HepG2 (cell line): ENCODE results near the gene ARL14EP. TPM values are rescaled to one million over a fixed set of nuclear protein-coding genes. Genes with fewer than 3 reads are reported as not detected.

Source experiments
- ADNP ChIP-seq: sonication (generic); formaldehyde crosslinking; IDR thresholded peaks from 2 replicates; pipeline ENCODE4 v1.4.0; 2020; ENCODE audit warnings: missing genetic modification reagents
- ELF3 ChIP-seq: IDR thresholded peaks from 2 replicates; pipeline ENCODE4 v1.6.1; 2016; ENCODE audit warnings: missing genetic modification reagents, missing compliant biosample characterization
- FIP1L1 ChIP-seq: fragments of 200-400 bp; formaldehyde crosslinking; IDR thresholded peaks from 2 replicates; pipeline ENCODE4 v1.6.1; 2018; ENCODE audit warnings: low read depth, mild to moderate bottlenecking, low read length, moderate library complexity, borderline replicate concordance; ENCODE audit not compliant: insufficient read depth
- FLYWCH1 ChIP-seq: sonication (generic); formaldehyde crosslinking; IDR thresholded peaks from 2 replicates; pipeline ENCODE4 v1.8.1; 2023; ENCODE audit warnings: mild to moderate bottlenecking, missing genetic modification reagents
- MATR3 ChIP-seq: sonication (generic); formaldehyde crosslinking; IDR thresholded peaks from 2 replicates; pipeline ENCODE4 v1.4.0; 2020; ENCODE audit warnings: missing genetic modification reagents
- MLX ChIP-seq: IDR thresholded peaks from 2 replicates; pipeline ENCODE4 v1.6.1; 2016
- RBM39 ChIP-seq: fragments of 200-400 bp; formaldehyde crosslinking; IDR thresholded peaks from one replicate; pipeline ENCODE4 v1.6.1; 2018; ENCODE audit warnings: antibody characterized with exemption, mild to moderate bottlenecking, low read depth, low read length; ENCODE audit not compliant: poor library complexity, severe bottlenecking
- SKI ChIP-seq: fragments of 450-650 bp; IDR thresholded peaks from one replicate; pipeline ENCODE4 v1.6.1; 2018; ENCODE audit warnings: mild to moderate bottlenecking; ENCODE audit not compliant: partially characterized antibody
- UBTF ChIP-seq: sonication (generic); formaldehyde crosslinking; IDR thresholded peaks from 2 replicates; pipeline ENCODE4 v1.4.0; 2020; ENCODE audit warnings: mild to moderate bottlenecking, missing genetic modification reagents
- ZFP82 ChIP-seq: sonication (generic); formaldehyde crosslinking; IDR thresholded peaks from 2 replicates; pipeline ENCODE4 v1.5.1; 2020; ENCODE audit warnings: mild to moderate bottlenecking, missing genetic modification reagents, borderline replicate concordance
- ZNF17 ChIP-seq: sonication (generic); formaldehyde crosslinking; IDR thresholded peaks from 2 replicates; pipeline ENCODE4 v1.5.0; 2020; ENCODE audit warnings: mild to moderate bottlenecking, missing genetic modification reagents
- ZNF20 ChIP-seq: sonication (generic); formaldehyde crosslinking; IDR thresholded peaks from 2 replicates; pipeline ENCODE4 v1.4.0; 2020; ENCODE audit warnings: mild to moderate bottlenecking, moderate library complexity, missing genetic modification reagents
- ZNF460 ChIP-seq: sonication (generic); formaldehyde crosslinking; IDR thresholded peaks from 2 replicates; pipeline ENCODE4 v1.5.1; 2020; ENCODE audit warnings: missing genetic modification reagents, mild to moderate bottlenecking, borderline replicate concordance
- ZNF589 ChIP-seq: sonication (generic); formaldehyde crosslinking; conservative IDR thresholded peaks from 2 replicates; pipeline ENCODE4 v1.8.0; 2022; ENCODE audit warnings: mild to moderate bottlenecking, moderate library complexity, missing genetic modification reagents
- polyA plus RNA-seq, 8 experiments: library from polyadenylated mRNA; depleted of rRNA in 3 of 8; stranded (reverse) in 7 of 8; unstranded in 1 of 8; fragments of >200 nt; fragmentation: Illumina TruSeq in 4 of 8; extraction: Trizol in 4 of 8; gene quantifications; 2 replicates each; pipeline versions ENCODE4 v1.2.1 to v1.2.3, GENCODE V29; 2011 to 2016; ENCODE audit warnings: low read depth in 4 of 8, missing spikeins in 1 of 8, mixed read lengths in 1 of 8; ENCODE audit not compliant: insufficient read depth in 1 of 8
- total RNA-seq, 5 experiments: library from RNA; depleted of rRNA; stranded (reverse); fragments of >200 nt; fragmentation: Illumina TruSeq; extraction: Trizol; gene quantifications; 2 replicates each; pipeline ENCODE4 v1.2.3, GENCODE V29; 2016; ENCODE audit warnings: low read depth in 1 of 5
- TF ChIP-seq, protein P1 (sequence below): sonication (generic); formaldehyde crosslinking; IDR thresholded peaks from 2 replicates; pipeline ENCODE4 v1.5.0; 2020; ENCODE audit warnings: missing genetic modification reagents
- TF ChIP-seq, protein P2 (sequence below), 2 experiments: IDR thresholded peaks; 2 replicates each; pipeline ENCODE4 v1.6.1; 2011 to 2012; ENCODE audit warnings: low read length in 2 of 2, borderline replicate concordance in 1 of 2, low read depth in 1 of 2, mild to moderate bottlenecking in 1 of 2, moderate library complexity in 1 of 2

The ARL14EP gene
- total and polyA plus RNA-seq, 2 of the 13 experiments (the other 11 are each of a cell fraction or from before 2014, with no cell fraction given): 9.8 to 15.4 TPM

DNA sequence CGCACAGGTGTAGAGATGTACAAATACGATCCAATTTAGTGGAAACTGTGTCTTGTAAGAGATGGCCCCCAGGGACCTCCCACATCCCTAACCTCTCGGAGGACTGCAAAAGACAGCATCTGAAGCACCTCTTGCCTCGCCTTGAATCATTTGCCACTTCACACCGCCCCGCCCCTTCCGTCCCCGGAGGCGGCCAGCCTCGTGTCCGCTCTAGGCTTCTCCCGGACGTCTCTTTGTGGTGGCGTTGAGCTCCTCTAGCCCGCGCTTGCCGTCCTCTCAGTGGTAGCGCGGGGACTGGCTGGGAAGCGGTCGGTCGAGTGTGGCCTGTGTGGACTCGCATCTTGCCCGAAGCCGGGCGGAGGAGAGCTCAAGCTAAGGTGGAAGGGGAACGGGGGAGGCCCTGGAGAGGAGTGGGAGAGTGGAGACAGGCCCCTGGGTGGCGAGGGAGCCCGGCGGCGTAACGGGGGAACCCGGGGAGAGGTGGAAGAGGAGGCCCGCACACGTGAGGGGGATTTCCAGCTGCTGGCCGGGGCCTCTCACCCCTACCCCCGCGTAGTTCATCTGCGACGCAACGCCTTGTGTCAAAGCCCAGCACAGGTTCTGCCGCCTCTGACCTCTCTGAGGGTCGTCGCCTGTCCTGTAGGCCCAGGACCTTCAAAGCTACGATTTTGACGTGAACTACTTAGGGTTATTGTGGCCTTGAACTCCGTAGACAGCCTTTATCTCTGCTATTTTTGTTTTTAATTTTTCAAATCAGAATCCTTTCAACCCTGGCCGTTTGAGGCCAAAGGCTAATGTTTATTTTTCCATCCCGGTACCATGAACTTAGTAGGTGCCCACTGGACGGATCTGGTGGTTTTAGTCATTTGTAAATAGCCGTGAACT, at the start of gene ARL14EP (continued):
- TF ChIP-seq, protein P1, sequence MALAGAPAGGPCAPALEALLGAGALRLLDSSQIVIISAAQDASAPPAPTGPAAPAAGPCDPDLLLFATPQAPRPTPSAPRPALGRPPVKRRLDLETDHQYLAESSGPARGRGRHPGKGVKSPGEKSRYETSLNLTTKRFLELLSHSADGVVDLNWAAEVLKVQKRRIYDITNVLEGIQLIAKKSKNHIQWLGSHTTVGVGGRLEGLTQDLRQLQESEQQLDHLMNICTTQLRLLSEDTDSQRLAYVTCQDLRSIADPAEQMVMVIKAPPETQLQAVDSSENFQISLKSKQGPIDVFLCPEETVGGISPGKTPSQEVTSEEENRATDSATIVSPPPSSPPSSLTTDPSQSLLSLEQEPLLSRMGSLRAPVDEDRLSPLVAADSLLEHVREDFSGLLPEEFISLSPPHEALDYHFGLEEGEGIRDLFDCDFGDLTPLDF (CRISPR knock-in tag): no peak
- no peak for TF ChIP-seq ADNP (CRISPR knock-in tag)
- TF ChIP-seq ZFP82 (CRISPR knock-in tag): no peak
- peak; percentile 21; the same call in 1 of the 2 replicates for TF ChIP-seq FIP1L1
- peak; percentile 80; the same call in 1 of the 2 replicates for TF ChIP-seq ELF3
- TF ChIP-seq FLYWCH1 (CRISPR knock-in tag): no peak
- TF ChIP-seq ZNF20 (CRISPR knock-in tag): no peak; the same call in 1 of the 2 replicates
- TF ChIP-seq MLX (CRISPR knock-in tag): peak; percentile 35; the same call in 1 of the 2 replicates
- TF ChIP-seq, protein P2, sequence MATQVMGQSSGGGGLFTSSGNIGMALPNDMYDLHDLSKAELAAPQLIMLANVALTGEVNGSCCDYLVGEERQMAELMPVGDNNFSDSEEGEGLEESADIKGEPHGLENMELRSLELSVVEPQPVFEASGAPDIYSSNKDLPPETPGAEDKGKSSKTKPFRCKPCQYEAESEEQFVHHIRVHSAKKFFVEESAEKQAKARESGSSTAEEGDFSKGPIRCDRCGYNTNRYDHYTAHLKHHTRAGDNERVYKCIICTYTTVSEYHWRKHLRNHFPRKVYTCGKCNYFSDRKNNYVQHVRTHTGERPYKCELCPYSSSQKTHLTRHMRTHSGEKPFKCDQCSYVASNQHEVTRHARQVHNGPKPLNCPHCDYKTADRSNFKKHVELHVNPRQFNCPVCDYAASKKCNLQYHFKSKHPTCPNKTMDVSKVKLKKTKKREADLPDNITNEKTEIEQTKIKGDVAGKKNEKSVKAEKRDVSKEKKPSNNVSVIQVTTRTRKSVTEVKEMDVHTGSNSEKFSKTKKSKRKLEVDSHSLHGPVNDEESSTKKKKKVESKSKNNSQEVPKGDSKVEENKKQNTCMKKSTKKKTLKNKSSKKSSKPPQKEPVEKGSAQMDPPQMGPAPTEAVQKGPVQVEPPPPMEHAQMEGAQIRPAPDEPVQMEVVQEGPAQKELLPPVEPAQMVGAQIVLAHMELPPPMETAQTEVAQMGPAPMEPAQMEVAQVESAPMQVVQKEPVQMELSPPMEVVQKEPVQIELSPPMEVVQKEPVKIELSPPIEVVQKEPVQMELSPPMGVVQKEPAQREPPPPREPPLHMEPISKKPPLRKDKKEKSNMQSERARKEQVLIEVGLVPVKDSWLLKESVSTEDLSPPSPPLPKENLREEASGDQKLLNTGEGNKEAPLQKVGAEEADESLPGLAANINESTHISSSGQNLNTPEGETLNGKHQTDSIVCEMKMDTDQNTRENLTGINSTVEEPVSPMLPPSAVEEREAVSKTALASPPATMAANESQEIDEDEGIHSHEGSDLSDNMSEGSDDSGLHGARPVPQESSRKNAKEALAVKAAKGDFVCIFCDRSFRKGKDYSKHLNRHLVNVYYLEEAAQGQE (IDR thresholded peaks at IDR 0.05; ENCODE audit: borderline replicate concordance in 1 of 2, low read depth in 1 of 2, low read length in 2 of 2): peak in 1 of 2 experiments; percentile 3; a peak in 1 of 4 replicates
- TF ChIP-seq MATR3 (CRISPR knock-in tag): no peak
- no peak for TF ChIP-seq ZNF17
- peak; percentile 44 for TF ChIP-seq SKI
- peak; percentile 90 for TF ChIP-seq UBTF (CRISPR knock-in tag)
- no peak for TF ChIP-seq ZNF460 (CRISPR knock-in tag)
- TF ChIP-seq RBM39: peak; percentile 80
- peak; percentile 72; the same call in 1 of the 2 replicates for TF ChIP-seq ZNF589 (CRISPR knock-in tag)
